Fibroblast of mammary gland (primary cell): ENCODE data around the gene DOK4.
A peak's percentile ranks its signal among the peaks of the same experiment; 100 is the strongest.
"Not testable (repeated sequence)": the region's sequence is repeated elsewhere in the genome, so short reads cannot be mapped to it uniquely, and the experiment has no call there.

Experiments used
- DNase-seq: peaks from one replicate; pipeline ENCODE4 v3.0.0-alpha.2; 2010; ENCODE audit warnings: low read depth
- H3K4me3 ChIP-seq: 2 replicates; pipeline ENCODE4 v1.5.1; 2011; ENCODE audit warnings: low read depth, mild to moderate bottlenecking, low read length, moderate library complexity; ENCODE audit not compliant: control insufficient read depth
- CTCF ChIP-seq: conservative IDR thresholded peaks from 2 replicates; pipeline ENCODE4 v1.5.1; 2011; ENCODE audit warnings: low read depth, low read length, inconsistent platforms; ENCODE audit not compliant: control insufficient read depth, insufficient read depth

The DOK4 gene

DNA sequence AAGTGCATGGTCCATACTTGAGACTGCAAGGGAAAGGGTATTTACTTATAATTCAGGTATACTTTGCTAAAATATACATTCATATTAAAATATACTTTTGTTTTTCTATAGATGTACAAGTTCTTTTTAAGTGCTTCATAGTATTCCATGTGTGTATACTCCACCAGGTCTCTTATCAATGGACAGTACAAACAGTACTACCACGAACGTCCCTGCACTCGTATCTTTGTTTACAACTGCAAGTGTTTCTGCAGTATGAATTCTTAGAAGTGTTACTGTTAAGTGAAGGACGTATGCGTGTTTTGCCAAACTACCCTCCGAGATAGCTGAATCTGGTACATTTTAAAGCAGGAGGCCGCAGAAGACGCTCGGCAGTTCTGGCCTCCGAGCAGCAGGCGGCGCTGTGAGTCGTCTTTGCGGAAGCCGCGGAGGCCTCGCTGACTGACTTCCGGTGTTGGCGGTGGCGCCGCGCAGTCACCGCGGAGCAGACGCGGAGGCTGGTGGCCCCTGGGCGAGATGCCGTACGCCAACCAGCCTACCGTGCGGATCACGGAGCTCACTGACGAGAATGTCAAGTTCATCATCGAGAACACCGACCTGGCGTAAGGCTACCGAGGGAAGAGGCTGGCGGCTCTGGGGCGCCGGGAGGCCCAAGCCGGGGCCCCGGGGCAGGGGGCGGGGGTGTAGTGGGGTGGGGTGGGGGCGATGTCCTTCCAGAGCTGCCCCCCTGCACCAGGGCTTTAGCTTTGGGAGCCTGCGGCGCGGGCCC is 23.9 kb downstream of the DOK4 start, which contains the start of gene POLR2C:
Gene POLR2C (plus strand): TSS at position 471 of the 769 bp plus-strand sequence. CDS start 46 bp downstream, at position 517.
- TF ChIP-seq CTCF: peak; percentile 81
- peak within 1 kb of the TSS; percentile 91 for H3K4me3 ChIP-seq
- peak; percentile 81 for DNase-seq

DNA sequence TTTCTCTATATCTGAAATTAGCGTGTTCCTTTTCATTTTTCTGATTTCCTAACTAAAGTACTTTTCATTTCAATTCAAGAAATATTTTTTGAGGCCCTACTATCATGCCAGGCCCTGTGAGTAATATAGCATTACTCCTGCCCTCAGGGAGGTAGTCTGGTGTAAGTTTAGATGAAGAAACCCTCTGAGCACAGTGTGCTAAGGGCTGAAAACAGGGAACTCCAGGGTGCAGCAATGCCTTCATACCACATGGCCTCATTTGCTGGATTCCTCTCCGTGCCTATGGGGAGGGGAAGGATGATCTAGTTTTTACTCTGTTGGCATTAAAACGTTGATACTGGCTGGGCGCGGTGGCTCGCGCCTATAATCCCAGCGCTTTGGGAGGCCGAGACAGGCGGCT is 34.3 kb downstream of the DOK4 start:
- no peak overlapping the region for H3K4me3 ChIP-seq
- no peak for DNase-seq
- no peak for TF ChIP-seq CTCF

DNA sequence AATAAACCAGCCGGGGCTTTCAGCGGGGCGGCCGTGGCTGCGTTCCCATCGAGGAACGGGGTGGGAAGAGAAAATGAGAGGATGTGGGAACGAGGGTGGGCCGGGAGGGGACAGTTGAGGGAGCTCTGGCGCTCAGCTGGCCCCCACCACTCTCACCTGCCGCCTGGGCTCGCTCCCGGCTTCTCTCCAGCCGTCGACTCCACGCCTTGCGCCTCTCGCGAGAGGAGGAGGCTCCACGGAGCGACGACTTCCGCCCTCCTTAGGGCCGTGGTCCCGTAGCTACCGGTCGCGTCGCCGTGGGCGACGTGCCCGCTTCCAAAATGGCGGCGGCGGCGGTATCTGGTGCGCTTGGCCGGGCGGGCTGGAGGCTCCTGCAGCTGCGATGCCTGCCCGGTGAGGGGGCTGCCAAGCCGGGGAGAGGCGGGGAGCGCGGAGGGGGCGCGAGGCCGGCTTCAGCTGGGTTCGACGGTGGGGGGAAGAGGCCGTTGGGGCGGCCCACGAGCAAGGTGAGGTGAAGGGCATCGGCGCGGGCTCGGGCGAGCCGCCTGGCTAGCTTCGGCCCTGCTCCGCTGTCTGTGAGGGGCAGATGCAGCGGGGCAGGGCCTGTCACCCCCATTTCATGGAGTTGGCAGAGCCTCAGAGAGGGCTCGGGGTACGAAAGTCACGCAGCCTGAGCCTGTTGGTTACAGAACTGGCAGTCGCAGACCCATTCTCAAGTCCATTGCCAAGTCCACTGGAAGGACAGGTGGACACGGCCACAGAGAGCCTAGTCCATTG is 38.9 kb downstream of the DOK4 start, which contains the start of the genes CIAPIN1 and COQ9:
Gene CIAPIN1 (minus strand): TSS at position 200 of the 777 bp plus-strand sequence. CDS start 6,457 bp downstream, outside the sequence.
Gene COQ9 (plus strand): TSS at position 294 of the 777 bp plus-strand sequence. CDS start 27 bp downstream, at position 321.
- no peak for TF ChIP-seq CTCF
- peak; percentile 90 for DNase-seq

DNA sequence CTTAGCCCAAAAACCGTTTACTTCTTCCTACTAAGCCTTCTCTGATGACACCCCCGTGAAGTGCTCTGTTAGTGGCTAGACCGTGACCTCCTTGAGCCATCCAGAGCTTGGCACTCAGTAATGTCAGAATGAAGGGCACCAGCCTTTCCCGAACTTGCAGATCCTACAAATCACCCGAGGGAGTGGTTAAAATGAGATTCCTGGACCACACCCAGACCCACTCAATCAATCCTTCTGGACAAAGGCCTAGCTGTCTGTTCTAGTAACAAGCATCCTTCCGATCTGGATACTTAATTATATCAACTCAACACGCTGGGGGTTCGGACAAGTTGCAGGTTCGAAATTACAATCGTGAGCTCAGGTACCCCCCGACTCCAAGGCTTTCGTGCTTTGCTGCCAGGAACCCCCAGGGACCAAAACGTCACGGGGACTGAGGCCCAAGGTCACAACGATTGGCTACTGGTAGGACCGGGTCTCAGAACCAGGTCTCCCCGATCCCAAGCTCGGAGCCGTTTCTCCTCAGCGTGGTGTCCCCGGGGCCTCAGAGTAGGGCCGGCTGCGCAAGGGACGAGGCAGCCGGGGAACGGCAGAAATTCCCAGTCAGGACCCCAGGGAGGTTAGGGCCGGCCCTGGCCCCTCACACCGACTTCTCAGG is 39.6 kb downstream of the DOK4 start:
- TF ChIP-seq CTCF: no peak
- DNase-seq: peak; percentile 26
- H3K4me3 ChIP-seq: peak overlapping the region; percentile 75

More for the DNA sequence above, 38.9 kb downstream of the DOK4 start, which contains the start of the genes CIAPIN1 and COQ9:
- peak within 1 kb of the TSS; percentile 75 for H3K4me3 ChIP-seq

DNA sequence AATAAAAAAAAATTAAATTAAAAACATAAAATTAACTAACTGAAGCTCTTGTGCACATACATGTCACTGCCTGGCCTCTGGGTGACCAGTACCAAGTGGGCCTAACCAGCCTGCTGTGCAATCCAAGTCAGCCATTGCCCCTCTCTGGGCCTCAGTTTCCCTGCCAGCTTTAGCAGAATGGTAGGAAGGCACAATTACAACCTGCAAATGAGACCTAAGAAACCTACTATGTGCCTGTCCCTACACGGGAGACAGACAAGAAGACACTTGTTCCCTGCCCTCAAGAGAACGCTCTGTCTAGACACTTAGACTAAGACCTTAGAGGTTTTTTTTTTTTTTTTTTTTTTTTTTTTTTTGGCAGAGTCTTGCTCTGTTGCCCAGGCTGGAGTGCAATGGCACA is 40.8 kb downstream of the DOK4 start:
- DNase-seq: no peak
- H3K4me3 ChIP-seq: no peak overlapping the region
- no peak for TF ChIP-seq CTCF

DNA sequence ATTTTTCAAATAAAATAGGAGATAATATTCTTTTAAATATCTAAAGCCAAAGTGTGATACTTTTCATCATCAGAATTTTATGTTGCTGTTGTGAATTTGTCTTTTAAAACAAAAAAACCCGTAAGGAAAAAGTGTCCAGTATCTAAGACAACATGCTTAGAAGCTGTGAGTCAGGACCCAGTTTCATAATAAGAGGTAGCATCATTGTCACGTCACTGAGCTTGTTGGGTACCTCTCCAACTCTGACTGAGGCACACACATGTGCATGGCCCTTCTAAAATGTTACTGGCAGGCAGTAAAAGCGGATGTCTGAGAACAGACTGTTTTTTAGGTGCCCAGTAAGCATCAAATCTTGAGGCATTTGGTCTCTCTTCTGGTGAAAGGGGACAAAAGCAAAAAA is 41.6 kb downstream of the DOK4 start:
- no peak for TF ChIP-seq CTCF
- DNase-seq: peak; percentile 89
- no peak overlapping the region for H3K4me3 ChIP-seq

DNA sequence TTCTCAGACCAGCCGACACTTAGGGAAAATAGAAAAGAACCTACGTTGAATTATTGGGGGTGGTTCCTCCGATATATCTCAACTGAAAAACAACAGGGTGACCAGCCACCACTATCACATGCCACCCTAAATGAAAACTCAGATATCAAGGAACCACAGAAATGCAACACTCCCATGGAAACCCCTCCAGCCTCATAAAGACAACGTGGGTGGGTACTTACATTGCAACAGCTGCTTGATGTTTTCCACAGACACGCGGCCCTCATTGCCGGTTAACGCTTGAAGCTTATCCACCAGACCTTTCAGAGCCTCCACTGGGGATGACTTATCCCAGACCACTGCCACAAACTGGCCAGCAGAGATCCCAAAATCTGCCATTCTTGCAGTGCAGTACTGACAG is 45.7 kb downstream of the DOK4 start:
- not testable (repeated sequence) for H3K4me3 ChIP-seq, DNase-seq

DNA sequence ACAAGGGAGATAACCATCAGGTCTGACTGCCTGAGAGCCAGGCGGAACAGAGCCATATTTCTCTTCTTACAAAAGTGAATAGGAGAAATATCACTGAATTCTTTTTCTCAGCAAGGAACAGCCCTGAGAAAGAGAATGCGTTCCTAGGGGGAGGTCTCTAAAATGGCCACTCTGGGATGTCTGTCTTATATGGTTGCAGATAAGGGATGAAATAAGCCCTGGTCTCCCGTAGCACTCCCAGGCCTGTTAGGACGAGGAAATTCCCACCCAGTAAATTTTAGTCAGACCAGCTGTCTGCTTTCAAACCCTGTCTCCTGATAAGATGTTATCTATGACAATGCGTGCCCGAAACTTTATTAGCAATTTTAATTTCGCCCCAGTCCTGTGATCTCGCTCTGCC is 46.3 kb downstream of the DOK4 start:
- not testable (repeated sequence) for DNase-seq

More for the DNA sequence above, 46.3 kb downstream of the DOK4 start:
- not testable (repeated sequence) for H3K4me3 ChIP-seq
